ENCODE results near the gene MSI2.

The MSI2 gene

DNA sequence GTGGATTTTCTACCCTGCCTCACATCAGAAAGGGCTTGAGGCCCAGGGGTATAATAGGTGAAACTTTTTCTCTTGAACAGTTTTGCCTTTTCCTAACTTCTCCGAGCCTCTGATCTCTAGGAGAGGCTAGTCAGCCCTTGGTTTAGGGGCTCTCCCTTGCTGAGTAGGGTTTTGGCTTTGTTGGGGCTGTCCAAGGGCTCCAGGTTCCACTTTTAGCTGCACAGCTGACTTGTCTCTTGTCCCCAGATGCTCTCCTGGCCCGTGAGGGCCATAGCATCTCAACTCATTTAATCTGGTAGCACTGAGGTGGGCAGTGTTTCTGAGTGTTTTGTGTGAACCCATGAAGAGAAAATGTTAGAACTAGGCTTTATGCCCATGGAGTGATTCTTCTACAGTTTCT, 103.9 kb downstream of the MSI2 start:
- TF ChIP-seq, protein P1, sequence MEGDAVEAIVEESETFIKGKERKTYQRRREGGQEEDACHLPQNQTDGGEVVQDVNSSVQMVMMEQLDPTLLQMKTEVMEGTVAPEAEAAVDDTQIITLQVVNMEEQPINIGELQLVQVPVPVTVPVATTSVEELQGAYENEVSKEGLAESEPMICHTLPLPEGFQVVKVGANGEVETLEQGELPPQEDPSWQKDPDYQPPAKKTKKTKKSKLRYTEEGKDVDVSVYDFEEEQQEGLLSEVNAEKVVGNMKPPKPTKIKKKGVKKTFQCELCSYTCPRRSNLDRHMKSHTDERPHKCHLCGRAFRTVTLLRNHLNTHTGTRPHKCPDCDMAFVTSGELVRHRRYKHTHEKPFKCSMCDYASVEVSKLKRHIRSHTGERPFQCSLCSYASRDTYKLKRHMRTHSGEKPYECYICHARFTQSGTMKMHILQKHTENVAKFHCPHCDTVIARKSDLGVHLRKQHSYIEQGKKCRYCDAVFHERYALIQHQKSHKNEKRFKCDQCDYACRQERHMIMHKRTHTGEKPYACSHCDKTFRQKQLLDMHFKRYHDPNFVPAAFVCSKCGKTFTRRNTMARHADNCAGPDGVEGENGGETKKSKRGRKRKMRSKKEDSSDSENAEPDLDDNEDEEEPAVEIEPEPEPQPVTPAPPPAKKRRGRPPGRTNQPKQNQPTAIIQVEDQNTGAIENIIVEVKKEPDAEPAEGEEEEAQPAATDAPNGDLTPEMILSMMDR (IDR thresholded peaks at IDR 0.05; ENCODE audit: low read depth, low read length) = no peak
- Histone ChIP-seq H3K36me3 (peaks cover 2% of the 10 kb centered on the region), H3K27me3 (no peaks in the 10 kb centered on the region), H3K4me3 (ENCODE audit: low read depth, low read length) (no peak overlapping the region), H3K9me3 (no peaks in the 10 kb centered on the region), H3K4me1 (peaks cover 21% of the 10 kb centered on the region)
- no peak for DNase-seq

DNA sequence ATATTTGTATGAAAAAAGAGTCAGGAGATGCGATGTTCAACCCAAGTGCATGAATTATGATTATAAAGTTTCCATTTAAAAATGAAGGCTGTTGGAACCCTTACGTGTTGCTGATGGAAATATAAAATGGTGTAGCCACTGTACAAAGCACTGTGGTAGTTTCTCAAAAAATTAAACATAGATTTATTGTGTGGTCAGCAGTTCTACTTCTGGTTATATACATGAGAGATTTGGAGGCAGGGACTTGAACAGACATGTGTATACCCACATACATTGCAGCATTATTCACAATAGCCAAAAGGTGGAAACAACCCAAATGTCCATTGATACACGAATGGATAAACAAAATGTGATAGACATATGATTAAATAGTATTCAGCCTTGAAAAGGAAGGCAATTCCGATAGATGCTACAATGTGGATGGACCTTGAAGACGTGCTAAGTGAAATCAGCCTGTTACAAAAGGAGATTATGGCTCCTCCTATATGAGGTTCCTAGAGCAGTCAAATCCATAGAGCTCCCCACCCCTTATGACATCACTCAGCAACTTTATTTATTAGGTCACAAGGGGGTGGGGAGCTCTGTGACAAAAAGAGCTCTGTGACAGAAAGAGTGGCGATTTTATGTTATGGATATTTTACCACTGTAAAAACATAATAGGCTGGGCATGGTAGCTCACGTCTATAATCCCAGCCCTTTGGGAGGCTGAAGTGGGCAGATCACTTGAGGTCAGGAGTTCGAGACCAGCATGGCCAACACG, 106.7 kb downstream of the MSI2 start:
- Histone ChIP-seq H3K4me3 (ENCODE audit: low read depth, low read length) (no peak overlapping the region), H3K4me1 (peaks cover 16% of the 10 kb centered on the region)
- DNase-seq = no peak

DNA sequence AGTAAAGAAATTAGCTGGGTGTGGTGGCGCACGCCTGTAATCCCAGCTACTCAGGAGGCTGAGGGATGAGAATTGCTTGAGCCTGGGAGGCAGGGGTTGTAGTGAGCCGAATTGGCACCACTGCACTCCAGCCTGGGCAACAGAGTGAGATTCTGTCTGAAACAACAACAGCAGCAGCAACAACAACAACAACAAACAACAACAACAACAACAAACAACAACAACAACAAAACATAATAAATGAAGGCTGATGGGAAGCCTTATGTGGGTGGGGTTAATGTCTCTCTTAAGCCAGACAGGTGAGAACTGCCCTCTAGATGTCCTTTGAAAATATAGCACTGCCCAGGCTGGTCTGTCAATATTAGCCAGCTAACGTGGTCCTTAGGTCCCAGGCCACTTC, 107.3 kb downstream of the MSI2 start:
- Histone ChIP-seq H3K9me3 (no peaks in the 10 kb centered on the region), H3K27me3 (no peaks in the 10 kb centered on the region), H3K4me1 (peaks cover 16% of the 10 kb centered on the region), H3K36me3 (no peaks in the 10 kb centered on the region; the same call in 1 of the 2 replicates), H3K4me3 (ENCODE audit: low read depth, low read length) (no peak overlapping the region)
- TF ChIP-seq, protein P1 (IDR thresholded peaks at IDR 0.05; ENCODE audit: low read depth, low read length) = no peak
- no peak for DNase-seq

More for the DNA sequence above, 106.7 kb downstream of the MSI2 start:
- no peaks in the 10 kb centered on the region; the same call in 1 of the 2 replicates for H3K36me3 ChIP-seq
- H3K27me3 ChIP-seq = no peaks in the 10 kb centered on the region
- TF ChIP-seq, protein P1 (IDR thresholded peaks at IDR 0.05; ENCODE audit: low read depth, low read length) = no peak
- H3K9me3 ChIP-seq = no peaks in the 10 kb centered on the region

DNA sequence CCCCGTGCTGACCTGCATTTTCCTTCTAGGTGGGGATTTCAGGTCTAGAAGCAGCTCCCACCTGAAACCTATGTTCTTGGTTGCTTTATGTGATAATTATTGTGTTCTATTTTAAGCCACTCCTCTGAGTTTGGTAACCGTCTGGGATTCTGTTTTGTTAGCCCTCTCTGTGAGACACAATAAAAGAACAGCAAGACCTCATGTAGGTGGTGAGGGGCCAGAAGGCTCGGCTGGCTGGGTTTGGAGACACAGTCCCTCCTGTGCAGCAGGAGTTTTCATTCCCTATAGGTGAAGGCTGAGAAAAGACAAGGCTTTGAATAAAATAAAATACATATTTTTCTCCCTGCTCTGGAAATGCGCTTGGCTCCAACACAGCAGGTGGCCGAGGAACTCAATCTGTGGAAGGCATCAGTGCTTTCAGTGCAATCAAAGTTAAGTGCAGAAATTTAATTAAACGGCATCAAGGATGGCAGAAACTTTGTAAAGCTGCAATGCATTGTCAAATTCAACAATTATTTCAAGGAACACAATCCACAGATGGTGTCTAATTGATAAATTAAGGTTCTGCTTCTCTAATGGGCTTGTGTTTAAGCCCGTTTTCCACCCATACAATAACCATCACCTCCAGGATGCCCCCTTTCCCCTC, 107.8 kb downstream of the MSI2 start:
- TF ChIP-seq, protein P1 (IDR thresholded peaks at IDR 0.05; ENCODE audit: low read depth, low read length) = no peak
- Histone ChIP-seq H3K4me3 (ENCODE audit: low read depth, low read length) (no peak overlapping the region), H3K4me1 (peaks cover 16% of the 10 kb centered on the region), H3K9me3 (no peaks in the 10 kb centered on the region), H3K27me3 (no peaks in the 10 kb centered on the region), H3K36me3 (no peaks in the 10 kb centered on the region; the same call in 1 of the 2 replicates)
- no peak for DNase-seq

DNA sequence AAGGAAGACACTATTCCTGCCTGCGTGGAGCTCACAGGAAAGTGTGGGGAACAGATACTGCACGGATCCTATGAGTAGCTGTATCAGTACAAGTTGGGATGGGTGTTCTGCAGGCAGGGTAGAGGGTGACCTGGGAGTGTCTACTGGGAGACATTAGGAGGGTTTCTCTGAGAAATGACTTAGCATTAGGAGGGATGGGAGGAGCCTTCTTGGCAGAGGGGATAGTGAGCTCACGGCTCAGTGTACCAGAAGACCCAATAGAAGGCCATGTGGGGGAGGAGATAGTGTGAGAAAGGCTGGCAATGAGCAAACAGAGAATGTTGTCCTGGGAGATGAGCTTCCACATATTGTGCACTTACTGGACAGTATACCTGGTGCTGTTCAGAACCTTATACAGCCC, 109.1 kb downstream of the MSI2 start:
- no peak overlapping the region for H3K4me3 ChIP-seq (ENCODE audit: low read depth, low read length)
- no peak for DNase-seq
- TF ChIP-seq, protein P1 (IDR thresholded peaks at IDR 0.05; ENCODE audit: low read depth, low read length) = no peak
- no peaks in the 10 kb centered on the region for H3K27me3 ChIP-seq
- no peaks in the 10 kb centered on the region for H3K9me3 ChIP-seq
- H3K4me1 ChIP-seq = peaks cover 16% of the 10 kb centered on the region
- H3K36me3 ChIP-seq = no peaks in the 10 kb centered on the region; the same call in 1 of the 2 replicates

DNA sequence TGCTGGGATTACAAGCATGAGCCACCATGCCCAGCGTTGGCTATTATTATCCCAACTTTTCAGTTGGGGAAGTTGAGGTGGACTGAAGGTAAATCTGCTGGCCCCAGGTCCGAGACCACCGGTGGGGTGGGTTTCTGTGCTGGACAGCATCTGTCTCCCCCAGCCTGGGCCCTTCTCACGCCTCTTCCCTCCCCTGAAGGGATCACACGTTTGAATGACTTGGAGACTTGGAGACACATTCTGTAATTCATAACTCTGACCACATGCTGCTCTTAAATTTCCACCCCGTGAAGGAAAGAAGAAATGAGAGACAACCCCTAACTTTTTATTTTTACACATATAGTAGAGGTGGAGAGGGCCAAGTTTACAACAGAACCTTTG, 109.8 kb downstream of the MSI2 start:
- H3K4me1 ChIP-seq = peaks cover 16% of the 10 kb centered on the region
- H3K27me3 ChIP-seq = no peaks in the 10 kb centered on the region
- no peaks in the 10 kb centered on the region for H3K9me3 ChIP-seq
- TF ChIP-seq, protein P1 (IDR thresholded peaks at IDR 0.05; ENCODE audit: low read depth, low read length) = no peak
- H3K4me3 ChIP-seq (ENCODE audit: low read depth, low read length) = no peak overlapping the region
- no peaks in the 10 kb centered on the region for H3K36me3 ChIP-seq
- no peak for DNase-seq
